Renal pelvis (tissue), 12 donors: Measurements from ENCODE around the gene YEATS2. TPM values are rescaled to one million over a fixed set of nuclear protein-coding genes. Genes with fewer than 3 reads are reported as not detected.
"Not testable (repeated sequence)": the region's sequence is repeated elsewhere in the genome, so short reads cannot be mapped to it uniquely, and the experiment has no call there.

Experiments used
- DNase-seq: peaks from one replicate; pipeline ENCODE4 v3.0.0-alpha.2; 2013
- long read RNA-seq, 16 experiments: transcript quantifications; one replicate each; lab custom pipeline, GENCODE V29; 2026
- polyA plus RNA-seq, 3 donors: library from polyadenylated mRNA; unstranded; fragments of 120-200 nt; gene quantifications; one replicate each; pipeline ENCODE4 v1.2.1, GENCODE V29; 2013; ENCODE audit not compliant: insufficient read length in 3 of 3

YEATS2 gene
- polyA plus RNA-seq, result 10 to 100 TPM; 31.1 to 46.2 (median 41.4) TPM
- long read RNA-seq, donor 1, full-length matches to known transcripts, result 1 of 86 reads
- long read RNA-seq, donor 1, partial matches to known transcripts, result 44 of 86 reads
- long read RNA-seq, donor 1, other reads (novel, unspliced or antisense), result 41 of 86 reads
- long read RNA-seq, donor 2, full-length matches to known transcripts, result 1 of 47 reads
- long read RNA-seq, donor 2, partial matches to known transcripts, result 37 of 47 reads
- long read RNA-seq, donor 2, other reads (novel, unspliced or antisense), result 9 of 47 reads
- long read RNA-seq, donor 3, full-length matches to known transcripts, result 3 of 3 reads
- long read RNA-seq, donor 3, partial matches to known transcripts, result 0 of 3 reads
- long read RNA-seq, donor 3, other reads (novel, unspliced or antisense), result 0 of 3 reads
- long read RNA-seq, donor 4, result 0 reads
- long read RNA-seq, donor 5, full-length matches to known transcripts, result 1 of 7 reads
- long read RNA-seq, donor 5, partial matches to known transcripts, result 6 of 7 reads
- long read RNA-seq, donor 5, other reads (novel, unspliced or antisense), result 0 of 7 reads
- long read RNA-seq, donor 6, partial matches to known transcripts, result 0 of 1 reads
- long read RNA-seq, donor 6, other reads (novel, unspliced or antisense), result 0 of 1 reads
- long read RNA-seq, donor 7, full-length matches to known transcripts, result 1 of 20 reads
- long read RNA-seq, donor 7, partial matches to known transcripts, result 19 of 20 reads
- long read RNA-seq, donor 7, other reads (novel, unspliced or antisense), result 0 of 20 reads
- long read RNA-seq, donor 8, result 0 reads
- long read RNA-seq, donor 9, partial matches to known transcripts, result 38 of 81 reads
- long read RNA-seq, donor 9, other reads (novel, unspliced or antisense), result 43 of 81 reads
- long read RNA-seq, donor 10, partial matches to known transcripts, result 6 of 11 reads
- long read RNA-seq, donor 10, other reads (novel, unspliced or antisense), result 5 of 11 reads
- long read RNA-seq, donor 11, full-length matches to known transcripts, result 2 of 9 reads
- long read RNA-seq, donor 11, partial matches to known transcripts, result 7 of 9 reads
- long read RNA-seq, donor 11, other reads (novel, unspliced or antisense), result 0 of 9 reads
- long read RNA-seq, donor 12, full-length matches to known transcripts, result 3 of 115 reads
- long read RNA-seq, donor 12, partial matches to known transcripts, result 57 of 115 reads
- long read RNA-seq, donor 12, other reads (novel, unspliced or antisense), result 55 of 115 reads
- long read RNA-seq, donor 13, full-length matches to known transcripts, result 3 of 3 reads
- long read RNA-seq, donor 13, partial matches to known transcripts, result 0 of 3 reads
- long read RNA-seq, donor 13, other reads (novel, unspliced or antisense), result 0 of 3 reads
- long read RNA-seq, donor 14, result 0 reads
- long read RNA-seq, donor 15, full-length matches to known transcripts, result 3 of 8 reads
- long read RNA-seq, donor 15, partial matches to known transcripts, result 5 of 8 reads
- long read RNA-seq, donor 15, other reads (novel, unspliced or antisense), result 0 of 8 reads
- long read RNA-seq, donor 16, full-length matches to known transcripts, result 1 of 1 reads
- long read RNA-seq, donor 16, partial matches to known transcripts, result 0 of 1 reads
- long read RNA-seq, donor 16, other reads (novel, unspliced or antisense), result 0 of 1 reads

- DNase-seq, result peak; percentile 74
These were observed at the start of gene YEATS2 for GRCh38 chr3:183697610-183698317. YEATS2 (plus strand) TSS chr3:183697797; CDS start chr3:183715163, 17,366 bp downstream.

- DNase-seq, result no peak
These were observed 47.0 kb upstream of the YEATS2 start for GRCh38 chr3:183650554-183650953.

- DNase-seq, result no peak
These were observed 44.2 kb upstream of the YEATS2 start for GRCh38 chr3:183653209-183654064.

- no peak for DNase-seq
These were observed 42.9 kb upstream of the YEATS2 start for GRCh38 chr3:183654727-183655126.

GRCh38 chr3:183662099-183662498 lies 35.5 kb upstream of the YEATS2 start:
- no peak for DNase-seq

GRCh38 chr3:183664913-183665381 lies 32.6 kb upstream of the YEATS2 start:
- no peak for DNase-seq

- no peak for DNase-seq
These were observed 17.5 kb upstream of the YEATS2 start for GRCh38 chr3:183680061-183680460.

- DNase-seq, result no peak
These were observed 9.9 kb upstream of the YEATS2 start for GRCh38 chr3:183687705-183688104.

GRCh38 chr3:183688874-183689273 lies 8.7 kb upstream of the YEATS2 start:
- no peak for DNase-seq

GRCh38 chr3:183689621-183690020 lies 8.0 kb upstream of the YEATS2 start:
- not testable (repeated sequence) for DNase-seq

- no peak for DNase-seq
These were observed 7.1 kb upstream of the YEATS2 start for GRCh38 chr3:183690402-183690995.

GRCh38 chr3:183692436-183692835 lies 5.2 kb upstream of the YEATS2 start:
- no peak for DNase-seq

- DNase-seq, result no peak
These were observed 1.8 kb upstream of the YEATS2 start for GRCh38 chr3:183695569-183696364.

- DNase-seq, result no peak
These were observed 431 bp upstream of the YEATS2 start for GRCh38 chr3:183697123-183697609.

GRCh38 chr3:183698318-183698751 lies 738 bp downstream of the YEATS2 start:
- no peak for DNase-seq

GRCh38 chr3:183698756-183699155 lies 1.2 kb downstream of the YEATS2 start:
- peak; percentile 17 for DNase-seq

GRCh38 chr3:183699238-183699947 lies 1.8 kb downstream of the YEATS2 start:
- DNase-seq, result no peak
